B cell (primary cell): ENCODE data around the gene VARS1. TPM values are rescaled to one million over a fixed set of nuclear protein-coding genes. Genes with fewer than 3 reads are reported as not detected.

Experiments used
- ATAC-seq: fragments of 200-7000 bp; cut with Tn5 transposase; one replicate; pipeline ENCODE4 v1.10.0; 2021; ENCODE audit warnings: low read depth, mild to moderate bottlenecking, moderate number of reproducible peaks, moderate library complexity
- CTCF ChIA-PET: fragments of 350-600 bp; sonication (Branson Sonifier 250); formaldehyde crosslinking; loops from one replicate; lab custom pipeline; 2021; ENCODE audit warnings: antibody characterized with exemption, inconsistent platforms; lab: Charles Lee
- POLR2A ChIA-PET: fragments of 350-600 bp; sonication (Branson Sonifier 250); formaldehyde crosslinking; loops from one replicate; lab custom pipeline; 2021; ENCODE audit warnings: antibody characterized with exemption; lab: Charles Lee
- DNase-seq: peaks from one replicate; pipeline ENCODE4 v3.0.0; 2013
- H2AFZ ChIP-seq: 2 replicates; pipeline ENCODE4 v1.6.1; 2012; ENCODE audit warnings: mild to moderate bottlenecking, low read depth, low read length; ENCODE audit not compliant: insufficient read depth, poor library complexity, severe bottlenecking
- H3K27ac ChIP-seq, 2 donors: 1 replicate in 1 of 2; 2 replicates in 1 of 2; pipeline ENCODE4 v1.5.1; 2012 to 2013; ENCODE audit warnings: low read length in 2 of 2, mild to moderate bottlenecking in 2 of 2, moderate library complexity in 1 of 2
- H3K27me3 ChIP-seq, 4 experiments: fragments of 200-600 bp in 1 of 4; sonication (generic) in 1 of 4; replicated peaks in 1 of 4; 1 replicate in 2 of 4; 2 replicates in 2 of 4; pipeline versions ENCODE4 v1.6.1 to v1.7.0; 2013 to 2016; ENCODE audit warnings: low read length in 3 of 4, mild to moderate bottlenecking in 2 of 4, mixed read lengths in 1 of 4, moderate library complexity in 1 of 4; ENCODE audit not compliant: insufficient read depth in 4 of 4, control insufficient read depth in 3 of 4; ENCODE audit errors: control extremely low read depth in 1 of 4
- H3K36me3 ChIP-seq, 2 experiments: replicated peaks in 1 of 2; 1 replicate in 1 of 2; 2 replicates in 1 of 2; pipeline versions ENCODE4 v1.6.1 to v1.7.1; 2013; ENCODE audit warnings: low read length in 1 of 2; ENCODE audit not compliant: insufficient read depth in 2 of 2, control insufficient read depth in 1 of 2; ENCODE audit errors: control extremely low read depth in 1 of 2, extremely low read depth in 1 of 2
- H3K4me1 ChIP-seq, 2 donors: fragments of 200-600 bp in 1 of 2; sonication (generic) in 1 of 2; 1 replicate in 1 of 2; 2 replicates in 1 of 2; pipeline versions ENCODE4 v1.5.1 to v1.6.1; 2013 to 2017; ENCODE audit warnings: low read length in 2 of 2; ENCODE audit not compliant: control insufficient read depth in 2 of 2, insufficient read depth in 2 of 2
- H3K4me2 ChIP-seq: replicated peaks from 2 replicates; pipeline ENCODE3; 2012; ENCODE audit warnings: mild to moderate bottlenecking, low read depth, low read length; ENCODE audit not compliant: poor library complexity, severe bottlenecking
- H3K4me3 ChIP-seq, 5 experiments: fragments of 200-600 bp in 1 of 5; sonication (generic) in 1 of 5; 1 replicate in 3 of 5; 2 replicates in 2 of 5; pipeline versions ENCODE4 v1.5.1 to v1.7.0; 2011 to 2016; ENCODE audit warnings: low read length in 4 of 5, mild to moderate bottlenecking in 4 of 5, low read depth in 2 of 5, control low read depth in 1 of 5, moderate library complexity in 1 of 5; ENCODE audit not compliant: insufficient read depth in 1 of 5; ENCODE audit errors: control extremely low read depth in 1 of 5, extremely low read depth in 1 of 5
- H3K79me2 ChIP-seq: fragments of 200-600 bp; sonication (generic); one replicate; pipeline ENCODE4 v1.6.0; 2016; ENCODE audit warnings: low read length; ENCODE audit not compliant: control insufficient read depth, insufficient read depth
- H3K9ac ChIP-seq: fragments of 200-600 bp; sonication (generic); 2 replicates; pipeline ENCODE4 v1.6.1; 2017; ENCODE audit warnings: mild to moderate bottlenecking, low read length, moderate library complexity
- H3K9me3 ChIP-seq, 3 donors: one replicate each; pipeline versions ENCODE4 v1.6.1 to v1.7.1; 2013; ENCODE audit warnings: low read length in 2 of 3; ENCODE audit not compliant: control insufficient read depth in 2 of 3, insufficient read depth in 1 of 3; ENCODE audit errors: control extremely low read depth in 1 of 3
- H4K20me1 ChIP-seq: 2 replicates; pipeline ENCODE4 v1.6.0; 2012; ENCODE audit warnings: mild to moderate bottlenecking, low read length; ENCODE audit not compliant: insufficient read depth, control insufficient read depth, poor library complexity, severe bottlenecking
- H3K27ac Mint-ChIP-seq: one replicate; pipeline ENCODE4 v1.8.0; 2021; ENCODE audit warnings: mixed read lengths
- H3K27me3 Mint-ChIP-seq: one replicate; pipeline ENCODE4 v1.8.0; 2021; ENCODE audit warnings: mixed read lengths
- H3K4me1 Mint-ChIP-seq: one replicate; pipeline ENCODE4 v1.8.0; 2021; ENCODE audit warnings: mixed read lengths
- H3K4me3 Mint-ChIP-seq: one replicate; pipeline ENCODE4 v1.8.0; 2021; ENCODE audit warnings: mixed read lengths
- H3K9me3 Mint-ChIP-seq: one replicate; pipeline ENCODE4 v1.8.0; 2022; ENCODE audit warnings: mixed read lengths; ENCODE audit not compliant: insufficient read depth
- EZH2 ChIP-seq: IDR thresholded peaks from 2 replicates; pipeline ENCODE4 v1.6.1; 2012; ENCODE audit warnings: borderline replicate concordance, low read depth, mild to moderate bottlenecking, moderate library complexity, low read length; ENCODE audit not compliant: insufficient read depth, poor library complexity, severe bottlenecking
- WGBS: methylation state at CpG from one replicate; pipeline ENCODE4 v1.1.5; 2013; ENCODE audit warnings: missing lambda C conversion rate; ENCODE audit not compliant: insufficient coverage; 5-methylcytosine and 5-hydroxymethylcytosine counted together
- intact Hi-C: fragments of 100-400 bp; cut with micrococcal nuclease; formaldehyde crosslinking; loops from one replicate; pipeline ENCODE4 v1.10.0; 2022
- polyA plus RNA-seq: library from polyadenylated mRNA; depleted of rRNA; stranded (reverse); fragments of >200 nt; gene quantifications from 2 replicates; pipeline ENCODE4 v1.2.3, GENCODE V29; 2012
- total RNA-seq, 2 donors: library from RNA; stranded (reverse); fragments of 120-200 nt in 1 of 2; gene quantifications; 1 replicate in 1 of 2; 2 replicates in 1 of 2; pipeline versions ENCODE4 v1.2.3 to v1.2.4, GENCODE V29; 2013 to 2022
- TF ChIP-seq, protein P1 (sequence below): fragments of 200-600 bp; IDR thresholded peaks from one replicate; pipeline ENCODE4 v1.8.0; 2022; ENCODE audit warnings: antibody characterized with exemption, mild to moderate bottlenecking

VARS1 gene
- total and polyA plus RNA-seq, 2 donors (not counting 1 experiment from before 2014, with no cell fraction given): 52.3 to 66.8 TPM

DNA sequence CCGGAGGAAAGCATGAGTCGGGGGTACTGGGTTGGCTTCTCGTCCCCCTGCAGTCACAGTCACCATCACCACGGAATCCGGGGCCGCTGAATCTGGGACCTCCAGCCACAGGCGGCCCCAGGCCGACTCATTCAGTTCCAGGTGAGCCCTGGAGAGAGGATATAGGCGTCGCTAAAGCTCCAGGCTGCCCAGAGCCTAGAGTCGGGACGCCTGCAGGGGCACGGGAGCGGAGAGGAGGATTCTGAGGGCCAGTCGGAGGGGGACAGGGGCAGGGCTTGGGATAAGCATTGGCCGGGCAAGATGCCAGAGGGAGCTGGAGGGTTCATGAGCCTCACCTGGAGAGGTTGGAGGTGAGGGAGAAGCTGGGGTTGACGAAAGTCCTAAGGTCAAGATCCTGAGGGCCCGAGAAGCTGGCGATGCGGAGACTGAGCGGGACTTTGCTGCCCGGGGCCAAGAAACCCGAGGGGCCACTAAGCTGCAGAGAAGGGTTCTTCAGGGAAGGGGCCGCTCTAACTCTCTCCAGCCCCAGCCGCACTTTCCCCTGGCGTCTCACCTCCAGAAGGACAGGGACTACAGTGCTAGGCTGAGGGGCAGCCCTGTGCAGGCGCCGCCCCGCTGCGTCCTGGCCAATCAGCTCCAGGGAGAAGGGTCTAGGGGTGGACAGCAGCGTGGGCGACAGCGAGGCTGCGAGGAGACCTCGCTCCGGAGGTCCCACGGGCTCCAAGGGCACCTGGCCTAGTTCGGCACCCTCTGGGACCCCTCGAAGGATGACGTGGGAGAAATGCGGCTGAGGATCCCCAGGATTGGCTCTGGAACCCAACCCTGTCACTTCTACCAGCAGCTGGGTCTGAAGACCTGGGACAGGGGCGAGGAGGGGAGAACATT is 29.4 kb downstream of the VARS1 start:
- no peaks in the 10 kb centered on the region for H3K79me2 ChIP-seq
- H3K4me2 ChIP-seq: no peak overlapping the region
- ChIA-PET POLR2A (interaction anchor here (0.5 kb wide), 1 partner anchor 1556 kb away, joined by 4 read pairs; no protein-coding TSS in a partner anchor), CTCF (no interaction called here)
- no peak overlapping the region for H3K9ac ChIP-seq
- no peaks in the 10 kb centered on the region for H3K9me3 ChIP-seq
- no peak overlapping the region for H3K27ac Mint-ChIP-seq
- 91% methylated on average over 39 of the region's 42 CpGs for WGBS
- no peak overlapping the region for H2AFZ ChIP-seq
- H3K4me3 Mint-ChIP-seq: no peak overlapping the region
- H3K27me3 ChIP-seq: no peaks in the 10 kb centered on the region
- H3K27ac ChIP-seq: no peak overlapping the region
- no peaks in the 10 kb centered on the region for H4K20me1 ChIP-seq
- intact Hi-C loops: no loop called here
- H3K27me3 Mint-ChIP-seq: no peaks in the 10 kb centered on the region
- H3K9me3 Mint-ChIP-seq: no peaks in the 10 kb centered on the region
- ATAC-seq (no peak), DNase-seq (no peak)
- peaks cover 6% of the 10 kb centered on the region for H3K4me1 Mint-ChIP-seq
- no peaks in the 10 kb centered on the region for H3K4me1 ChIP-seq
- peaks cover 0 to 5% of the 10 kb centered on the region in 2 experiments for H3K36me3 ChIP-seq
- no peak overlapping the region for H3K4me3 ChIP-seq
- TF ChIP-seq, protein P1, sequence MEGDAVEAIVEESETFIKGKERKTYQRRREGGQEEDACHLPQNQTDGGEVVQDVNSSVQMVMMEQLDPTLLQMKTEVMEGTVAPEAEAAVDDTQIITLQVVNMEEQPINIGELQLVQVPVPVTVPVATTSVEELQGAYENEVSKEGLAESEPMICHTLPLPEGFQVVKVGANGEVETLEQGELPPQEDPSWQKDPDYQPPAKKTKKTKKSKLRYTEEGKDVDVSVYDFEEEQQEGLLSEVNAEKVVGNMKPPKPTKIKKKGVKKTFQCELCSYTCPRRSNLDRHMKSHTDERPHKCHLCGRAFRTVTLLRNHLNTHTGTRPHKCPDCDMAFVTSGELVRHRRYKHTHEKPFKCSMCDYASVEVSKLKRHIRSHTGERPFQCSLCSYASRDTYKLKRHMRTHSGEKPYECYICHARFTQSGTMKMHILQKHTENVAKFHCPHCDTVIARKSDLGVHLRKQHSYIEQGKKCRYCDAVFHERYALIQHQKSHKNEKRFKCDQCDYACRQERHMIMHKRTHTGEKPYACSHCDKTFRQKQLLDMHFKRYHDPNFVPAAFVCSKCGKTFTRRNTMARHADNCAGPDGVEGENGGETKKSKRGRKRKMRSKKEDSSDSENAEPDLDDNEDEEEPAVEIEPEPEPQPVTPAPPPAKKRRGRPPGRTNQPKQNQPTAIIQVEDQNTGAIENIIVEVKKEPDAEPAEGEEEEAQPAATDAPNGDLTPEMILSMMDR: no peak
- no peak for TF ChIP-seq EZH2

DNA sequence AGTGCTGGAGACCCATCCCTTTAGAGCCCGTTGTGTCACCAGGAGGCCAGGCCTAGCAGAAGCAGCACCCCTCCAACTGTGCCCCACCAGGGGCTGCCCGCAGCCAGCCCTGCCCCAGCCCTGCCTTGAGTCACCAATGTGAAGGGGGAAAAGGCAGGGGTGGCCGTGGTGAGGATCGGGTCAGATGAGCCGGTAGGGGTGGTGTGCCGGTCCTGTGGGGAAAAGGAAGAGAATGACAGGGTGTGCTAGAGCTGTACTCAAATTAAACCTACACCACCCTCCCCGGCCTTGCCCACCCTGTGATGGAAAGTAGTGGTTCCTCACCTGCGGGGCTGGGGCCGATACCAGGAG is 30.0 kb downstream of the VARS1 start:
- CTCF ChIA-PET: no interaction called here
- no peaks in the 10 kb centered on the region for H3K9me3 Mint-ChIP-seq

More for the DNA sequence above, 30.0 kb downstream of the VARS1 start:
- H3K4me1 ChIP-seq: no peaks in the 10 kb centered on the region
- no peak overlapping the region for H3K27ac ChIP-seq
- DNase-seq: no peak
- TF ChIP-seq, protein P1: no peak
- no peak for TF ChIP-seq EZH2
- H2AFZ ChIP-seq: no peak overlapping the region
- Mint-ChIP-seq H3K27me3 (no peaks in the 10 kb centered on the region), H3K4me1 (peaks cover 6% of the 10 kb centered on the region), H3K27ac (no peak overlapping the region), H3K4me3 (no peak overlapping the region)
- POLR2A ChIA-PET: no interaction called here
- H4K20me1 ChIP-seq: no peaks in the 10 kb centered on the region
- ATAC-seq: no peak
- intact Hi-C loops: no loop called here
- peaks cover 0 to 6% of the 10 kb centered on the region in 2 experiments for H3K36me3 ChIP-seq
- H3K9me3 ChIP-seq: no peaks in the 10 kb centered on the region
- H3K4me2 ChIP-seq: no peak overlapping the region
- no peaks in the 10 kb centered on the region for H3K27me3 ChIP-seq
- WGBS: 93% methylated on average over 3 of the region's 9 CpGs
- H3K79me2 ChIP-seq: no peaks in the 10 kb centered on the region
- no peak overlapping the region for H3K9ac ChIP-seq
- H3K4me3 ChIP-seq: no peak overlapping the region
